Smooth muscle cell (in vitro differentiated cells): ENCODE data around the gene INHBE. TPM values are rescaled to one million over a fixed set of nuclear protein-coding genes. Genes with fewer than 3 reads are reported as not detected.

Experiments
- DNase-seq: peaks from one replicate; lab custom pipeline; 2025; ENCODE audit not compliant: unreplicated experiment; lab: John Stamatoyannopoulos, UW
- H2AFZ ChIP-seq: fragments of 200-600 bp; sonication (generic); 2 replicates; pipeline ENCODE4 v1.6.0; 2016; ENCODE audit warnings: antibody characterized with exemption, low read depth, mild to moderate bottlenecking
- H3F3A ChIP-seq: fragments of 200-600 bp; sonication (generic); 2 replicates; pipeline ENCODE4 v1.6.0; 2017; ENCODE audit warnings: antibody characterized with exemption, low read depth
- H3K27ac ChIP-seq: fragments of 200-600 bp; sonication (generic); 2 replicates; pipeline ENCODE4 v1.5.1; 2016; ENCODE audit warnings: low read depth, mild to moderate bottlenecking
- H3K27me3 ChIP-seq: fragments of 200-600 bp; sonication (generic); 2 replicates; pipeline ENCODE4 v1.6.1; 2016; ENCODE audit warnings: low read depth, mild to moderate bottlenecking
- H3K36me3 ChIP-seq: fragments of 200-600 bp; sonication (generic); 2 replicates; pipeline ENCODE4 v1.5.1; 2016; ENCODE audit warnings: low read depth
- H3K4me1 ChIP-seq: fragments of 200-600 bp; sonication (generic); 2 replicates; pipeline ENCODE4 v1.5.1; 2016; ENCODE audit warnings: low read depth
- H3K4me2 ChIP-seq: fragments of 200-600 bp; sonication (generic); 2 replicates; pipeline ENCODE4 v1.6.0; 2016; ENCODE audit warnings: mild to moderate bottlenecking
- H3K4me3 ChIP-seq: fragments of 200-600 bp; sonication (generic); 2 replicates; pipeline ENCODE4 v1.5.1; 2016; ENCODE audit warnings: mild to moderate bottlenecking
- H3K79me2 ChIP-seq: fragments of 200-600 bp; sonication (generic); 2 replicates; pipeline ENCODE4 v1.6.0; 2016; ENCODE audit warnings: low read depth, mild to moderate bottlenecking
- H3K9ac ChIP-seq: fragments of 200-600 bp; sonication (generic); 2 replicates; pipeline ENCODE4 v1.6.0; 2016; ENCODE audit warnings: low read depth
- H3K9me3 ChIP-seq: fragments of 200-600 bp; sonication (generic); replicated peaks from 2 replicates; pipeline ENCODE4 v1.5.1; 2016; ENCODE audit warnings: low read depth
- H4K20me1 ChIP-seq: fragments of 200-600 bp; sonication (generic); 2 replicates; pipeline ENCODE4 v1.6.0; 2016; ENCODE audit warnings: low read depth
- CTCF ChIP-seq: fragments of 200-600 bp; sonication (generic); IDR thresholded peaks from 2 replicates; pipeline ENCODE4 v1.5.1; 2017; ENCODE audit warnings: borderline replicate concordance, mild to moderate bottlenecking, antibody characterized with exemption; ENCODE audit not compliant: insufficient read depth, poor library complexity, severe bottlenecking
- WGBS: methylation state at CpG from one replicate; pipeline ENCODE4 v1.1.7; 2016; ENCODE audit warnings: low lambda C conversion rate; 5-methylcytosine and 5-hydroxymethylcytosine counted together
- polyA plus RNA-seq: library from polyadenylated mRNA; unstranded; fragments of >200 nt; fragmentation: Nextera tagmentation; extraction: Ambion mirVana; gene quantifications from 2 replicates; pipeline ENCODE4 v1.2.1, GENCODE V29; 2016
- total RNA-seq: library from RNA; depleted of rRNA; stranded (reverse); fragments of >200 nt; gene quantifications from 2 replicates; pipeline ENCODE4 v1.2.3, GENCODE V29; 2014

INHBE gene
- total and polyA plus RNA-seq, 2 experiments from 2014 or later: 2.1 to 11.5 TPM

- peak overlapping the region; percentile 47 for H3K4me2 ChIP-seq
- no peaks in the 10 kb centered on the region for H3K27me3 ChIP-seq
- no peaks in the 10 kb centered on the region for H3K36me3 ChIP-seq
- no peaks in the 10 kb centered on the region for H3F3A ChIP-seq
- no peak for TF ChIP-seq CTCF
- peak overlapping the region; percentile 80 for H3K27ac ChIP-seq
- H2AFZ ChIP-seq: no peak overlapping the region
- DNase-seq: no peak
- H3K4me1 ChIP-seq: peaks cover 12% of the 10 kb centered on the region
- peaks cover 1% of the 10 kb centered on the region for H3K79me2 ChIP-seq
- no peak overlapping the region for H3K4me3 ChIP-seq
- no peaks in the 10 kb centered on the region for H4K20me1 ChIP-seq
- 84% methylated on average over 6 of the region's 6 CpGs for WGBS
- H3K9ac ChIP-seq: no peak overlapping the region
- no peaks in the 10 kb centered on the region for H3K9me3 ChIP-seq
Observed at GRCh38 chr12:57451233-57451778, 3.8 kb upstream of the INHBE start.

- H4K20me1 ChIP-seq: no peaks in the 10 kb centered on the region
- H3K4me1 ChIP-seq: peaks cover 12% of the 10 kb centered on the region
- H3K36me3 ChIP-seq: no peaks in the 10 kb centered on the region
- peak overlapping the region; percentile 53 for H3K9ac ChIP-seq
- no peaks in the 10 kb centered on the region for H3F3A ChIP-seq
- peaks cover 10% of the 10 kb centered on the region for H3K79me2 ChIP-seq
- WGBS: 18% methylated on average over 9 of the region's 9 CpGs
- peak; percentile 50 for DNase-seq
- no peak for TF ChIP-seq CTCF
- H3K27ac ChIP-seq: peak overlapping the region; percentile 80
- no peaks in the 10 kb centered on the region for H3K27me3 ChIP-seq
- peak overlapping the region; percentile 5 for H2AFZ ChIP-seq
- peak overlapping the region; percentile 65 for H3K4me2 ChIP-seq
- H3K9me3 ChIP-seq: no peaks in the 10 kb centered on the region
- no peak overlapping the region for H3K4me3 ChIP-seq
Observed at GRCh38 chr12:57452181-57452936, 2.7 kb upstream of the INHBE start.

GRCh38 chr12:57452937-57453509 lies 2.1 kb upstream of the INHBE start:
- H3K4me1 ChIP-seq: peaks cover 12% of the 10 kb centered on the region
- H4K20me1 ChIP-seq: no peaks in the 10 kb centered on the region
- no peaks in the 10 kb centered on the region for H3F3A ChIP-seq
- DNase-seq: peak; percentile 48
- WGBS: 27% methylated on average over 7 of the region's 7 CpGs
- H3K4me2 ChIP-seq: peak overlapping the region; percentile 65
- H3K79me2 ChIP-seq: peaks cover 10% of the 10 kb centered on the region
- peak overlapping the region; percentile 5 for H2AFZ ChIP-seq
- peak overlapping the region; percentile 80 for H3K27ac ChIP-seq
- TF ChIP-seq CTCF: peak; percentile 76
- no peaks in the 10 kb centered on the region for H3K27me3 ChIP-seq
- no peaks in the 10 kb centered on the region for H3K36me3 ChIP-seq
- H3K4me3 ChIP-seq: no peak overlapping the region
- H3K9ac ChIP-seq: peak overlapping the region; percentile 53
- no peaks in the 10 kb centered on the region for H3K9me3 ChIP-seq
